Activated CD8-positive, alpha-beta T cell treated with anti-CD3 and anti-CD28 coated beads, Interleukin-2, amount 10 ng/mL, durations not matched to agents 7 days and 5 days (primary cell): ENCODE data around the gene MANBA. TPM values are rescaled to one million over a fixed set of nuclear protein-coding genes. Genes with fewer than 3 reads are reported as not detected.
"Not testable (repeated sequence)": the region's sequence is repeated elsewhere in the genome, so short reads cannot be mapped to it uniquely, and the experiment has no call there.

ENCODE experiments used
- ATAC-seq: fragments of 150-1000 bp; cut with Tn5 transposase; one replicate; pipeline ENCODE4 v1.10.0; 2021; ENCODE audit warnings: moderate library complexity
- CTCF ChIA-PET: fragments of 350-600 bp; sonication (Branson Sonifier 250); formaldehyde crosslinking; loops from one replicate; lab custom pipeline; 2021; ENCODE audit warnings: antibody characterized with exemption; lab: Charles Lee
- POLR2A ChIA-PET: fragments of 350-600 bp; sonication (Branson Sonifier 250); formaldehyde crosslinking; loops from one replicate; lab custom pipeline; 2021; ENCODE audit warnings: antibody characterized with exemption; lab: Charles Lee
- DNase-seq: peaks from one replicate; pipeline ENCODE4 v3.0.0-alpha.2; 2020
- H3K27ac Mint-ChIP-seq: one replicate; pipeline ENCODE4 v1.8.0; 2021; ENCODE audit warnings: mild to moderate bottlenecking, mixed read lengths
- H3K27me3 Mint-ChIP-seq: one replicate; pipeline ENCODE4 v1.8.0; 2021; ENCODE audit warnings: low read depth, mixed read lengths
- H3K36me3 Mint-ChIP-seq: one replicate; pipeline ENCODE4 v1.8.0; 2021; ENCODE audit warnings: low read depth, mixed read lengths
- H3K4me1 Mint-ChIP-seq: one replicate; pipeline ENCODE4 v1.8.0; 2021; ENCODE audit warnings: low read depth, mixed read lengths
- H3K4me3 Mint-ChIP-seq: one replicate; pipeline ENCODE4 v1.8.0; 2021; ENCODE audit warnings: mild to moderate bottlenecking, mixed read lengths
- H3K9me3 Mint-ChIP-seq: one replicate; pipeline ENCODE4 v1.8.0; 2022; ENCODE audit warnings: mixed read lengths; ENCODE audit not compliant: insufficient read depth
- total RNA-seq, 2 experiments: library from RNA; stranded (reverse); gene quantifications; one replicate each; pipeline ENCODE4 v1.2.3, GENCODE V29; 2021

The MANBA gene
- total RNA-seq, 2 experiments from 2014 or later = 15.1 to 16.6 TPM

DNA sequence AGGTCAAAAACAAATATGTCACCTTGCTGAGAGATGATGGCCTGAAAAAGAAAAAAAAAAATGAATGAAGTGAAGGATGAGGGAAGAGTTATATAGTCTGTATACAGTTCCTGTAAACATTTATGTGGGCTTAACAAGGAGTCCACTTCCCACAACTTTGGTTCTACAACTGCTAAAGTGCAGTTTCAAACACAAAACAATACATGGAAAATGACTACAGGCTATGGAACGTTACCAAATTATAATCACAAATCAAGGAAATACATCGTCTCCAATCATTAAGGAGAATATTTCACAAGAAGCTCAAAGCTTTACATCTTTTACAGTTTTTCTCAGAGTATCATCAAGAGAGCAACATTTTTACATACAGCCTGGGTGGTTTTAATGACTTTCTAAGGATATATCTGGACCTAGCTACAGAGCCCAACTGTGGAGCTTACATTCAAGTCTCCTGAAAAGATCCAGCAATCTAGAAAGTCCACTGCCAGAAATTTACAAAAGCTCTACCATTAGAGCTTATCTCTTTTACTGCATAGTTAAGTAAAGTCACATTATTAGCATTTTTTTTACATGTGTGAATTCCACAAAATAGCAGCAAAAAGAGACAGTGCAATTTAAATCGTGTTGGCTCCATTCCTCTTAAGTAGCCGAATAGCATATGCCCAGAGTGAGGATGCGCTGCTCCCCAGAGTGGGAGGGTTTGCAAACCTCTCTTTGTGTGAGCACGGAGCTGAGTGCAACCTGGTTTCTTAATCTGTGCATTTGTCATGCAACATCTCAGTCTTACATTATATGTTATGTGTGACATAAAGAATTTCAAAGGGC lies 128.3 kb downstream of the MANBA start:
- no peaks in the 10 kb centered on the region for H3K27me3 Mint-ChIP-seq
- no peak for ATAC-seq
- H3K27ac Mint-ChIP-seq = no peak overlapping the region
- ChIA-PET POLR2A (interaction anchor here (0.6 to 1.0 kb wide), 2 partner anchors 287 to 349 kb away, joined by 3 read pairs; partner anchors contain the start of gene SLC39A8), CTCF (interaction anchor here (0.8 to 1.6 kb wide), 4 partner anchors 8 to 459 kb away, joined by 3 to 4 read pairs (median 4); no protein-coding TSS in a partner anchor)
- no peaks in the 10 kb centered on the region for H3K9me3 Mint-ChIP-seq
- no peak for DNase-seq
- H3K36me3 Mint-ChIP-seq = peaks cover 17% of the 10 kb centered on the region
- no peak overlapping the region for H3K4me3 Mint-ChIP-seq
- H3K4me1 Mint-ChIP-seq = peaks cover 37% of the 10 kb centered on the region

DNA sequence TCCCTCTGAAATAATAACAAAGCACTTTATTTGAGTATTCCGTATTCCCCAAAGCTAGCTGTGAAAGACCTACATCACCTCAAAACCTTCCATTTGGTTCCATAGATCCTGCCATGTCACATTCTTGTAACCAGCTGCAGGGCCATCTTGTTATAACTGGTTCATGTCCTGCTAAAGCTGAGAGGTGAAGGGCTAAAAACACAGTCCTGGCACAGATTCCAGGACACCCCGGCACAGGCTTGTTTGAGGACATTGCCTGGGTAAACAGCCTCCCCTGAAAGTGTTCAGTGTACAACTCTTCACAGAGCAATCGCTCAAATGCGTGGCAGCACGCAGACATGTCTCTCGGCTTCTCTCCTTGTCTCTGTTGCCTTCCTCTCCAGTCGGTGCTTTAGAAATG lies 129.2 kb downstream of the MANBA start:
- ATAC-seq = no peak
- Mint-ChIP-seq H3K27ac (peak overlapping the region; percentile 23), H3K4me3 (no peak overlapping the region), H3K27me3 (no peaks in the 10 kb centered on the region), H3K4me1 (peaks cover 45% of the 10 kb centered on the region), H3K9me3 (no peaks in the 10 kb centered on the region), H3K36me3 (peaks cover 14% of the 10 kb centered on the region)
- DNase-seq = no peak
- CTCF ChIA-PET = no interaction called here
- POLR2A ChIA-PET = interaction anchor here (1.0 to 1.8 kb wide), 2 partner anchors 130 to 287 kb away, joined by 3 to 6 read pairs; partner anchors contain the start of genes MANBA and SLC39A8

- Mint-ChIP-seq H3K4me3 (no peak overlapping the region), H3K27ac (no peak overlapping the region), H3K27me3 (no peaks in the 10 kb centered on the region), H3K36me3 (peaks cover 11% of the 10 kb centered on the region), H3K9me3 (no peaks in the 10 kb centered on the region), H3K4me1 (peaks cover 54% of the 10 kb centered on the region)
- no peak for ATAC-seq
- DNase-seq = no peak
- CTCF ChIA-PET = interaction anchor here (1.5 to 3.8 kb wide), 3 partner anchors 36 to 462 kb away, joined by 3 to 21 read pairs (median 6); no protein-coding TSS in a partner anchor
- POLR2A ChIA-PET = interaction anchor here (1.1 kb wide), 1 partner anchor 198 kb away, joined by 5 read pairs; the partner anchor contains the start of gene UBE2D3
Measured at GRCh38 chr4:102629673-102630072, 131.1 kb downstream of the MANBA start.

GRCh38 chr4:102627831-102628523 lies 132.8 kb downstream of the MANBA start:
- H3K4me1 Mint-ChIP-seq = peaks cover 62% of the 10 kb centered on the region
- H3K9me3 Mint-ChIP-seq = no peaks in the 10 kb centered on the region
- ATAC-seq (no peak), DNase-seq (no peak)
- no peak overlapping the region for H3K4me3 Mint-ChIP-seq
- no peak overlapping the region for H3K27ac Mint-ChIP-seq
- ChIA-PET POLR2A (no interaction called here), CTCF (interaction anchor here (0.7 to 6.0 kb wide), 10 partner anchors 15 to 463 kb away, joined by 3 to 38 read pairs (median 4); partner anchors contain the start of gene SLC39A8)
- peaks cover 11% of the 10 kb centered on the region for H3K36me3 Mint-ChIP-seq
- H3K27me3 Mint-ChIP-seq = no peaks in the 10 kb centered on the region

DNA sequence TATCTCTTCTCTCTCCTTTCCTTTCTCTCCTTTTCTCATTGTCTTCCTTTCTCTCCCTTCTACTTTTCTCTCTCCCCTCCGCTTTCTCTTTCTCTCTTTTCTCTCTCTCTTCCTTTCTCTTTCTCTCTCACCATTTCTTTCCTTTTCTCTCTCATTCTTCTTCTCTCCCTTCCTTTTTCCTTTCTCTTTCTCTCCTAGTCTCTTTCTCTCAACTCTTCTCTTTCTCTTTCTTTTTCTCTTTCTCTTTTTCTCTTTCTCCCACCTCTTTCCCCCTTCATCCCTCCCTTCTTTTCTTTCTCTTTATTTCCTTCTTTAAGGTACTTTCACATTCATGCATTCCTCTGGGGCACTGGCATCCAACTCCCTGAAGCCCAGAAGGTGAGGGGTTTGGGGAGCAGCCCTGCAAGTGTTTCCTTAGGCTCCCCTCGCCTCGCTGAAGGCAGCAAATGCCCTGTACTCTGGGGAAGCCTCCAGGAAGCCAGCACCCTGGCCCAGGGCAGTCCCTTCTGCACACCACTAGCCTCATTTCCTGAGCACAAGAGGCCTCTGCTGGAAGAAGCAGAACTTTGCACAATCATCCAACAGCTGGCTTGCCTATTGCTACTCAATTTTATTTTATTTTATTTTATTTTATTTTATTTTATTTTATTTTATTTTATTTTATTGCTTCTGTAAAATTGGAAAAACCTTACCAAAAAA lies 135.4 kb downstream of the MANBA start:
- peaks cover 63% of the 10 kb centered on the region for H3K4me1 Mint-ChIP-seq

DNA sequence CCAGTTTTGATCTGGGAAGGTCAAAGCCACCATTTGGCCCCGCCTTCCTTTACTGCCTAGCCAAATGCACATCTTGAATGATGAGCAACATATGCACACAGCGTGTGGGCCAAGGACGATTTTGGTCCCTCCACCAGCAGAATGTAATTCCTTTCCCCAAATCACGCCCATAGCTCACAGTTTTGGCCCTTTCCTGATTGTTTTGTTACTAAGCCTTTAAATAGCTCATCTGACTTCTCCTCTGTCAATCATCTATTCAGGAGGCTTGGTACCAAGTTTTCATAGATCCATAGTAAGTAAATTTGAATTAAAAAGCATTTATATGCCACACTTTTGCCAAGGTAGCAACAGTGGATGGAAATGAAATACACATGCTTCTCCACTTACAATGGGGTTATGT lies 136.3 kb downstream of the MANBA start:
- ChIA-PET POLR2A (interaction anchor here (0.6 kb wide), 1 partner anchor 78 kb away, joined by 3 read pairs; no protein-coding TSS in a partner anchor), CTCF (interaction anchor here (0.9 to 6.0 kb wide), 11 partner anchors 8 to 385 kb away, joined by 3 to 38 read pairs (median 5); no protein-coding TSS in a partner anchor)
- H3K4me1 Mint-ChIP-seq = peaks cover 62% of the 10 kb centered on the region
- H3K27me3 Mint-ChIP-seq = no peaks in the 10 kb centered on the region
- ATAC-seq (no peak), DNase-seq (no peak)
- H3K36me3 Mint-ChIP-seq = no peaks in the 10 kb centered on the region
- no peaks in the 10 kb centered on the region for H3K9me3 Mint-ChIP-seq
- H3K27ac Mint-ChIP-seq = no peak overlapping the region
- H3K4me3 Mint-ChIP-seq = no peak overlapping the region

More for the DNA sequence above, 135.4 kb downstream of the MANBA start:
- POLR2A ChIA-PET = interaction anchor here (0.6 kb wide), 1 partner anchor 177 kb away, joined by 6 read pairs; no protein-coding TSS in a partner anchor
- DNase-seq (peak; percentile 85), ATAC-seq (peak; percentile 99)
- peak overlapping the region; percentile 73 for H3K4me3 Mint-ChIP-seq
- peak overlapping the region; percentile 97 for H3K27ac Mint-ChIP-seq
- no peaks in the 10 kb centered on the region for H3K27me3 Mint-ChIP-seq
- H3K9me3 Mint-ChIP-seq = no peaks in the 10 kb centered on the region
- H3K36me3 Mint-ChIP-seq = peaks cover 2% of the 10 kb centered on the region
- CTCF ChIA-PET = interaction anchor here (0.6 to 6.0 kb wide), 26 partner anchors 9 to 384 kb away, joined by 3 to 38 read pairs (median 4); partner anchors contain the start of gene SLC39A8

DNA sequence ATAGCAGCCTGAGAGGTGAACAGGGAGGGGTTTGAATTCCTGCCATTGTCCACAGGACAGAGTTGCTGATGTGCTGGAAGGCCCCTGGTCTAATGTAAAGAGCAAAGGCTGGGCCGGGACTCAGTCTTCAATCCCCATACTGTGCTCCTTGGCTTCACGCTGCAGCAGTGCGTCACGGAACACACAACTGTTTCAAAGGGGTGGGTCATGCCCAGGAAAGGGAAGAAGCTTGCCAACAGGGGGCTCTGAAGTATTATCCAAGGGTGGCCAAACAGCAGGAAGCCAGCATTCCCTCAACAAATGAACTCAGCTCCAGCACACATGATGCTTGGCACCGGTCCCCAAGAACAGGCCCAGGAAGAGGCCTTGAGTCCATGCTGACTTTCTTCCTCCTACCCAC lies 137.1 kb downstream of the MANBA start:
- ATAC-seq (no peak), DNase-seq (no peak)
- Mint-ChIP-seq H3K27me3 (no peaks in the 10 kb centered on the region), H3K4me3 (no peak overlapping the region), H3K27ac (peak overlapping the region; percentile 29), H3K4me1 (peaks cover 70% of the 10 kb centered on the region), H3K9me3 (no peaks in the 10 kb centered on the region), H3K36me3 (peaks cover 7% of the 10 kb centered on the region)
- POLR2A ChIA-PET = interaction anchor here (0.8 kb wide), 1 partner anchor 12 kb away, joined by 3 read pairs; no protein-coding TSS in a partner anchor
- CTCF ChIA-PET = interaction anchor here (0.6 to 6.0 kb wide), 9 partner anchors 9 to 389 kb away, joined by 3 to 38 read pairs (median 5); no protein-coding TSS in a partner anchor

GRCh38 chr4:102620697-102621497 lies 139.9 kb downstream of the MANBA start:
- H3K4me3 Mint-ChIP-seq = no peak overlapping the region
- no peaks in the 10 kb centered on the region for H3K9me3 Mint-ChIP-seq
- ChIA-PET POLR2A (interaction anchor here (0.6 to 1.0 kb wide), 5 partner anchors 14 to 398 kb away, joined by 3 to 4 read pairs (median 3); partner anchors contain the start of gene UBE2D3), CTCF (interaction anchor here (0.6 to 2.6 kb wide), 17 partner anchors 10 to 479 kb away, joined by 3 to 22 read pairs (median 5); partner anchors contain the start of genes BDH2 and NFKB1)
- ATAC-seq (peak; percentile 20), DNase-seq (no peak)
- no peaks in the 10 kb centered on the region for H3K27me3 Mint-ChIP-seq
- peaks cover 68% of the 10 kb centered on the region for H3K4me1 Mint-ChIP-seq
- H3K27ac Mint-ChIP-seq = peak overlapping the region; percentile 44
- peaks cover 25% of the 10 kb centered on the region for H3K36me3 Mint-ChIP-seq

DNA sequence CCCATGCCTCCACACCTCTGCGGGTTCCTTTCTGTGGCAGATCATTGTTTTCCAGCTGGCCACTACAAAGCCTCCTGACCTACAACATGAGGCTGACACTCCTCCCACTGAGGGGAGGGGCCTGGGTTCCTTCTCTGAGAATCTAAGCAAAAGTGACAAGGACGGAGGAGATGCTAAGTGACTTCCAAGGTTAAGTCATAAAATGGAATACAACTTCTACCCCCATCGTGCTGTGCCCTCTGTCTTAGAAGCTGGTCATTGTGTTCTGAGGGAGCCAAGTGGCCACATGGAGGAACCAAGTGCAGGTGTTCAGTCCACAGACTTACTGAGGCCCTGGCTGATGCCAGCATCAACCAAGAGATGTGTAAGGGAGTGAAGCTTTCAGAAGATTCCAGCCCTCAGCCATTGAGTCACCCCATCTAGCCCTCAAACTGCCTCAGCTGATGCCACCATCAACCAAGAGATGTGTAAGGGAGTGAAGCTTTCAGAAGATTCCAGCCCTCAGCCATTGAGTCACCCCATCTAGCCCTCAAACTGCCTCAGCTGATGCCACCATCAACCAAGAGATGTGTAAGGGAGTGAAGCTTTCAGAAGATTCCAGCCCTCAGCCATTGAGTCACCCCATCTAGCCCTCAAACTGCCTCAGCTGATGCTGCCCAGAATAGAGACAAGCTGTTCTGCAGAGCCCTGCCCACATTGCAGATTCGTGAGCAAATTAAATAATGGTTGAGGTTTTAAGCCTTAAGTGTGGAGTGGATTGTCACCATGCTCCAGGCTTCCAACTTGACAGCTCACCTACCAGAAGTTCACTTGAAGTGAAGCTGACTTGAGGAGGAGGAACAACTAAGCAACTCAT lies 140.8 kb downstream of the MANBA start:
- not testable (repeated sequence) for H3K9me3 Mint-ChIP-seq, DNase-seq, H3K4me3 Mint-ChIP-seq, H3K27me3 Mint-ChIP-seq
- H3K4me1 Mint-ChIP-seq = peaks cover 67% of the 10 kb centered on the region
- H3K36me3 Mint-ChIP-seq = peaks cover 32% of the 10 kb centered on the region
- ATAC-seq = peak; percentile 21
- peak overlapping the region; percentile 44 for H3K27ac Mint-ChIP-seq
- POLR2A ChIA-PET = interaction anchor here (0.7 to 1.0 kb wide), 3 partner anchors 13 to 399 kb away, joined by 3 to 4 read pairs (median 3); partner anchors contain the start of gene UBE2D3
- CTCF ChIA-PET = interaction anchor here (0.6 to 2.6 kb wide), 17 partner anchors 9 to 480 kb away, joined by 3 to 22 read pairs (median 5); partner anchors contain the start of genes BDH2 and NFKB1
